GM23248 (cell line): ENCODE results near the gene GJA4. TPM values are rescaled to one million over a fixed set of nuclear protein-coding genes. Genes with fewer than 3 reads are reported as not detected.

ENCODE experiments used
- DNase-seq: peaks from one replicate; pipeline ENCODE4 v3.0.0-alpha.2; 2015
- H2AFZ ChIP-seq: fragments of 200-600 bp; sonication (generic); 2 replicates; pipeline ENCODE4 v1.6.1; 2016; ENCODE audit warnings: antibody characterized with exemption
- H3F3A ChIP-seq: fragments of 200-600 bp; sonication (generic); 2 replicates; pipeline ENCODE4 v1.6.1; 2016; ENCODE audit warnings: mild to moderate bottlenecking, antibody characterized with exemption, mixed run types; ENCODE audit not compliant: insufficient read depth
- H3K27ac ChIP-seq: fragments of 200-600 bp; sonication (generic); 2 replicates; pipeline ENCODE4 v1.5.1; 2016; ENCODE audit warnings: mild to moderate bottlenecking
- H3K27me3 ChIP-seq: fragments of 200-600 bp; sonication (generic); replicated peaks from 2 replicates; pipeline ENCODE4 v1.6.1; 2016; ENCODE audit warnings: mild to moderate bottlenecking; ENCODE audit not compliant: insufficient read depth
- H3K36me3 ChIP-seq: fragments of 200-600 bp; sonication (generic); 2 replicates; pipeline ENCODE4 v1.6.1; 2016; ENCODE audit warnings: low read depth, mild to moderate bottlenecking
- H3K4me1 ChIP-seq: fragments of 200-600 bp; sonication (generic); 2 replicates; pipeline ENCODE4 v1.6.1; 2016; ENCODE audit warnings: mild to moderate bottlenecking; ENCODE audit not compliant: insufficient read depth
- H3K4me2 ChIP-seq: fragments of 200-600 bp; sonication (generic); one replicate; pipeline ENCODE4 v1.6.1; 2016; ENCODE audit warnings: mild to moderate bottlenecking; ENCODE audit not compliant: unreplicated experiment
- H3K4me3 ChIP-seq: fragments of 200-600 bp; sonication (generic); 2 replicates; pipeline ENCODE4 v1.5.1; 2016; ENCODE audit warnings: mild to moderate bottlenecking
- H3K79me2 ChIP-seq: fragments of 200-600 bp; sonication (generic); 2 replicates; pipeline ENCODE4 v1.6.1; 2016; ENCODE audit warnings: mild to moderate bottlenecking; ENCODE audit not compliant: insufficient read depth
- H3K9ac ChIP-seq: fragments of 200-600 bp; sonication (generic); 2 replicates; pipeline ENCODE4 v1.6.1; 2016; ENCODE audit warnings: mild to moderate bottlenecking
- H3K9me2 ChIP-seq: fragments of 200-600 bp; sonication (generic); 2 replicates; pipeline ENCODE4 v1.6.1; 2016; ENCODE audit warnings: mixed run types, mild to moderate bottlenecking, moderate library complexity; ENCODE audit not compliant: insufficient read depth
- H3K9me3 ChIP-seq: fragments of 200-600 bp; sonication (generic); one replicate; pipeline ENCODE4 v1.6.1; 2017; ENCODE audit warnings: low read depth
- H4K20me1 ChIP-seq: fragments of 200-600 bp; sonication (generic); 2 replicates; pipeline ENCODE4 v1.6.0; 2016; ENCODE audit not compliant: insufficient read depth
- EZH2 ChIP-seq: fragments of 200-600 bp; sonication (generic); IDR thresholded peaks from 2 replicates; pipeline ENCODE4 v1.6.1; 2018; ENCODE audit warnings: antibody characterized with exemption, mild to moderate bottlenecking; ENCODE audit not compliant: insufficient read depth, poor library complexity, severe bottlenecking
- EZH2phosphoT487 ChIP-seq: fragments of 200-600 bp; sonication (generic); IDR thresholded peaks from 2 replicates; pipeline ENCODE4 v1.6.1; 2018; ENCODE audit warnings: antibody characterized with exemption, moderate library complexity, mild to moderate bottlenecking, low read depth; ENCODE audit not compliant: insufficient read depth
- WGBS, 2 experiments: methylation state at CpG; one replicate each; pipeline ENCODE4 v1.1.6; 2015 to 2017; ENCODE audit warnings: low lambda C conversion rate in 2 of 2, low coverage in 1 of 2; ENCODE audit errors: missing lambda C conversion rate in 2 of 2; 5-methylcytosine and 5-hydroxymethylcytosine counted together
- in situ Hi-C: fragments of 300-500 bp; cut with MboI; formaldehyde crosslinking; loops from 2 replicates; pipeline ENCODE4 v1.15.0; 2020
- polyA plus RNA-seq: library from polyadenylated mRNA; unstranded; fragments of >200 nt; fragmentation: Nextera tagmentation; extraction: Ambion mirVana; gene quantifications from 2 replicates; pipeline ENCODE4 v1.2.1, GENCODE V29; 2016
- total RNA-seq: library from RNA; depleted of rRNA; stranded (reverse); fragments of >200 nt; shearing (Covaris generic); gene quantifications from 2 replicates; pipeline ENCODE4 v1.2.3, GENCODE V29; 2014

Gene GJA4
- total and polyA plus RNA-seq, 2 experiments from 2014 or later, result not detected

DNA sequence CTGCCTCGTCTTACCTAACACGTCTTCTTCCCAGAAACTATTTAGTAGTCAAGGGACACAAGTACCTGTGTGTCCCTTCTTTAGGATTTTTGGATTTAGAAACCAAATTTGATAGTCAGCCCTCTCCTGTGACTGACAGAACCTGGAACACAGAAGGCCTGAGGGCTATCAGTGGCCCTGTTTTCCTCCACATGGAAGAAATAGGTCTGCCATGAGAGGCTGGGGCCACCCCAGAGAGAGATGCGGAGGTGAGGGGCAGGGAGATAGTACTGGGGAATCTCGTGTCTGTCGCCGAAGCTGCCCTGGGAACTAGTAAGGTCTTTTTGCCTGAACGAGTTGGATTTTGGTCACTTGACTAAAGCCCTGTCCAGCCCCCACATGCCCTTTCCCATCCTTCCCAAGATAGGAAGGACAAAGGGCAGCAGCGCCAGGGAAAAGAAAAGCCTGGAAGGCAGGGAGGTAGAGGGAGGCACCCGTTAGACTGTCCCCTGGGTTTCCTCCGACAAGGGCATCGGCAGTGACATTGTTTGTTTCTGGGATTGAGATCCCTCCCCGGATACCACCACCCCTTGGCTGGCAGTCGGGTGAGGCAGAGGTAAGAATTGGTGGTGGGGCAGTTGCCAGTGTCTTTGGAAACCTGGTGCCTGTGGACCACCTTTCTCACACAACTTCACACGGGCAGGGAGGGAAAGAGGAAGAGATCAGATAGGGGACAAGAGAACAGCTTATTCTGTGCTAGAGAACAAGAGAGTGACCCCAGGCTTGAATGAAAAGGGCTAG, 46.9 kb downstream of the GJA4 start:
- in situ Hi-C loops, result no loop called here
- H3K9ac ChIP-seq, result no peak overlapping the region
- no peaks in the 10 kb centered on the region for H3F3A ChIP-seq
- no peaks in the 10 kb centered on the region for H3K79me2 ChIP-seq
- no peaks in the 10 kb centered on the region for H3K27me3 ChIP-seq
- H3K4me3 ChIP-seq, result no peak overlapping the region
- H3K4me2 ChIP-seq, result no peak overlapping the region
- H3K27ac ChIP-seq, result no peak overlapping the region
- no peaks in the 10 kb centered on the region for H3K9me2 ChIP-seq
- no peaks in the 10 kb centered on the region for H4K20me1 ChIP-seq
- DNase-seq, result no peak
- TF ChIP-seq EZH2phosphoT487 (no peak), EZH2 (no peak)
- H3K9me3 ChIP-seq, result no peaks in the 10 kb centered on the region
- 77 to 78% methylated on average over 14 of the region's 14 CpGs for WGBS, 2 experiments
- H3K4me1 ChIP-seq, result 0 out of 2 replicates have a peak, but pooled peaks cover 6% of the 10 kb centered on the region
- no peak overlapping the region for H2AFZ ChIP-seq
- H3K36me3 ChIP-seq, result no peaks in the 10 kb centered on the region

DNA sequence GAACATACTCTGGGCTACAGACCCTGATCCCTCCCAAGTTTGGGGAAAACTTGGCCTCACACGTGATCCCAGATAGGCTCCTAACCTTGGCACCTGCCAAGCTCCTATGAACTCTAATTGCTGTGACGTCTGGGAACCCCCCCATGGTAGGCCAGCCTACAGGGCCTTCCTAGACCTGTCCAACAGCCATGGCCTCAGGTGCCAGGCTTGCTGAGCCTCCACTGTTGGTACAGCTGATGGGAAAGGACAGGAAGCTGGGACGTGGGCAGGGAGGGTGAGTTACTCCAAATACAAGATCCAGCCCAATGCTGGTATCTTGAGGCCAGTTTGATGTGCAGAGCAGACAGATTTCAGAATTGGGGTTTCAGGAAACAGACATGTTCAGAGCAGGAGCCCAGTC, 47.6 kb downstream of the GJA4 start:
- TF ChIP-seq EZH2phosphoT487, result no peak
- TF ChIP-seq EZH2, result no peak
- Histone ChIP-seq H3K36me3 (no peaks in the 10 kb centered on the region), H3K79me2 (no peaks in the 10 kb centered on the region), H3K27me3 (no peaks in the 10 kb centered on the region), H4K20me1 (no peaks in the 10 kb centered on the region), H3K4me1 (0 out of 2 replicates have a peak, but pooled peaks cover 6% of the 10 kb centered on the region), H3K4me3 (no peak overlapping the region), H2AFZ (no peak overlapping the region), H3F3A (no peaks in the 10 kb centered on the region), H3K9me2 (no peaks in the 10 kb centered on the region), H3K9me3 (no peaks in the 10 kb centered on the region), H3K9ac (no peak overlapping the region), H3K27ac (no peak overlapping the region), H3K4me2 (no peak overlapping the region)
- in situ Hi-C loops, result no loop called here
- WGBS, 2 experiments, result 77 to 87% methylated on average over 3 of the region's 3 CpGs
- DNase-seq, result no peak

DNA sequence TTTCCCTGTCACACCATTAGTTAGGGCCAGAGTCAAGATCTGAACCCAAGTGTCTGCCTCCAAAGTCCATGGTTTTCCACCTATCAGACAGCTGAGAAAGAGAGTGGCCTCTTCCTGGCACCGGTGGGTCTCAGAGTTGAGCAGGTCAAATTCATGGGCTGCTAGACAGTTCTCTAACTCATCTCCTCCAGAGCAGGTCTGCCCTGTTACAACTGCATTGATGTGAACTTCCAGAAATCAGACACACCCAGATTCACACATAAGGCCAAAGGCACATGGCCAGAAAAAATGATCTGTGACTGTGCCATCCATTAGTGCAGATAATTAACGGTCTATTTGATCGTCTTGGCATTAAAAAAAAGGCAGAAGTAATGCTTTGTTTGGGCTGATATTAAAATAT, 49.3 kb downstream of the GJA4 start:
- WGBS, 2 experiments, result 47 to 54% methylated on average over 3 of the region's 3 CpGs
- Histone ChIP-seq H3F3A (no peaks in the 10 kb centered on the region), H3K27me3 (no peaks in the 10 kb centered on the region), H3K36me3 (no peaks in the 10 kb centered on the region), H3K27ac (no peak overlapping the region), H3K4me2 (no peak overlapping the region), H3K79me2 (0 out of 2 replicates have a peak, but pooled peaks cover 4% of the 10 kb centered on the region), H3K9me3 (no peaks in the 10 kb centered on the region), H3K4me3 (no peak overlapping the region), H4K20me1 (no peaks in the 10 kb centered on the region), H3K4me1 (0 out of 2 replicates have a peak, but pooled peaks cover 6% of the 10 kb centered on the region), H3K9ac (no peak overlapping the region), H2AFZ (no peak overlapping the region), H3K9me2 (no peaks in the 10 kb centered on the region)
- no peak for DNase-seq
- in situ Hi-C loops, result no loop called here
- TF ChIP-seq EZH2phosphoT487, result no peak
- no peak for TF ChIP-seq EZH2

DNA sequence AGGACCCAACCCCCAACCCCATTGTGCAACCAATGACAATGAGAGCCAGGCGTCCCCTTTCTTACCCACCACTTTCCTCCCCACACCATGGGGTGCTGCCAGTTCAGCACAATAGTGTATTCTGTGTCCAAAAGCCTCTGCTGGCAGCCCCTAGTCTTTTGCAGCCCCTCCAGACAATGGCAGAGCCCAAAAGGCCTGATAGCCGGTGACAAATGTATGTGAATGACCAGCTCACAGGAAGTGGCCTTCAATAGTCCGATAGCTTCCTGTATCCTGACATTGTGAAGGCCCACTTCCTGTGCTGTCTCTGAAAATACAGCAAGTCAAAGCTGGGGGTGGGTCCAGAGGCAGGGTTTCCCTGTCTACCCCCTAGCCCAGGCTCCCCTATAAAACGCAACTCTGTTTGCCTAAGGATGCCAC, 50.2 kb downstream of the GJA4 start:
- WGBS, 2 experiments, result 94 to 96% methylated on average over 4 of the region's 4 CpGs
- no peaks in the 10 kb centered on the region for H4K20me1 ChIP-seq

More for the DNA sequence above, 50.2 kb downstream of the GJA4 start:
- H3K4me1 ChIP-seq, result 0 out of 2 replicates have a peak, but pooled peaks cover 6% of the 10 kb centered on the region
- no peak overlapping the region for H3K4me3 ChIP-seq
- no peak overlapping the region for H2AFZ ChIP-seq
- H3F3A ChIP-seq, result no peaks in the 10 kb centered on the region
- in situ Hi-C loops, result no loop called here
- DNase-seq, result no peak
- TF ChIP-seq EZH2 (no peak), EZH2phosphoT487 (no peak)
- no peak overlapping the region for H3K4me2 ChIP-seq
- H3K9me3 ChIP-seq, result no peaks in the 10 kb centered on the region
- no peaks in the 10 kb centered on the region for H3K9me2 ChIP-seq
- H3K36me3 ChIP-seq, result no peaks in the 10 kb centered on the region
- no peak overlapping the region for H3K27ac ChIP-seq
- no peaks in the 10 kb centered on the region for H3K27me3 ChIP-seq
- no peak overlapping the region for H3K9ac ChIP-seq
- 0 out of 2 replicates have a peak, but pooled peaks cover 4% of the 10 kb centered on the region for H3K79me2 ChIP-seq
